Esophagus muscularis mucosa (tissue), 4 donors: ENCODE data around the gene MIB1. TPM values are rescaled to one million over a fixed set of nuclear protein-coding genes. Genes with fewer than 3 reads are reported as not detected.

Experiments
- DNase-seq: peaks from one replicate; pipeline ENCODE4 v3.0.0-alpha.2; 2017; ENCODE audit errors: extremely low spot score
- H3K27ac ChIP-seq, 4 donors: fragments of 200-600 bp; sonication (generic); replicated peaks in 1 of 4; 1 replicate in 3 of 4; 2 replicates in 1 of 4; pipeline ENCODE4 v1.5.1; 2016 to 2019; ENCODE audit warnings: mild to moderate bottlenecking in 1 of 4
- H3K27me3 ChIP-seq, 4 donors: fragments of 200-600 bp; sonication (generic); one replicate each; pipeline versions ENCODE4 v1.5.1 to v1.6.0; 2016 to 2019
- H3K36me3 ChIP-seq, 4 donors: fragments of 200-600 bp; sonication (generic); one replicate each; pipeline ENCODE4 v1.5.1; 2016 to 2019
- H3K4me1 ChIP-seq, 4 donors: fragments of 200-600 bp; sonication (generic); one replicate each; pipeline ENCODE4 v1.5.1; 2016 to 2019
- H3K4me3 ChIP-seq, 4 donors: fragments of 200-600 bp; sonication (generic); 1 replicate in 2 of 4; 2 replicates in 2 of 4; pipeline ENCODE4 v1.5.1; 2016 to 2019; ENCODE audit warnings: mild to moderate bottlenecking in 4 of 4, moderate library complexity in 1 of 4
- H3K9me3 ChIP-seq, 4 donors: fragments of 200-600 bp; sonication (generic); 1 replicate in 3 of 4; 2 replicates in 1 of 4; pipeline ENCODE4 v1.5.1; 2016 to 2019
- EP300 ChIP-seq: sonication (generic); formaldehyde crosslinking; IDR thresholded peaks from one replicate; pipeline ENCODE4 v1.6.1; 2017; ENCODE audit warnings: antibody characterized with exemption
- POLR2A ChIP-seq: fragments of 450-650 bp; IDR thresholded peaks from one replicate; pipeline ENCODE4 v1.6.1; 2017; ENCODE audit warnings: antibody characterized with exemption, moderate library complexity, mild to moderate bottlenecking, low read depth
- POLR2AphosphoS5 ChIP-seq, 2 donors: sonication (generic); formaldehyde crosslinking; IDR thresholded peaks; one replicate each; pipeline ENCODE4 v1.6.1; 2017; ENCODE audit warnings: antibody characterized with exemption in 2 of 2
- WGBS: methylation state at CpG from one replicate; pipeline ENCODE4 v1.1.5; 2018; 5-methylcytosine and 5-hydroxymethylcytosine counted together
- intact Hi-C: fragments of 100-400 bp; cut with DNase I; formaldehyde crosslinking; loops from one replicate; pipeline ENCODE4 v1.15.1; 2023
- total RNA-seq, 4 donors: library from RNA; depleted of rRNA; stranded (reverse); fragments of >200 nt; gene quantifications; one replicate each; pipeline versions ENCODE4 v1.1.0 to v1.2.1, GENCODE V29; 2016
- TF ChIP-seq, protein P1 (sequence below), 3 experiments: fragments of 200-600 bp in 2 of 3; fragments of 450-650 bp in 1 of 3; sonication (generic) in 2 of 3; IDR thresholded peaks; one replicate each; pipeline ENCODE4 v1.5.1; 2017 to 2019; ENCODE audit warnings: antibody characterized with exemption in 3 of 3, mild to moderate bottlenecking in 2 of 3, moderate library complexity in 1 of 3

MIB1 gene
- total RNA-seq: 10 to 100 TPM; 36.0 to 55.3 (median 40.8) TPM

DNA sequence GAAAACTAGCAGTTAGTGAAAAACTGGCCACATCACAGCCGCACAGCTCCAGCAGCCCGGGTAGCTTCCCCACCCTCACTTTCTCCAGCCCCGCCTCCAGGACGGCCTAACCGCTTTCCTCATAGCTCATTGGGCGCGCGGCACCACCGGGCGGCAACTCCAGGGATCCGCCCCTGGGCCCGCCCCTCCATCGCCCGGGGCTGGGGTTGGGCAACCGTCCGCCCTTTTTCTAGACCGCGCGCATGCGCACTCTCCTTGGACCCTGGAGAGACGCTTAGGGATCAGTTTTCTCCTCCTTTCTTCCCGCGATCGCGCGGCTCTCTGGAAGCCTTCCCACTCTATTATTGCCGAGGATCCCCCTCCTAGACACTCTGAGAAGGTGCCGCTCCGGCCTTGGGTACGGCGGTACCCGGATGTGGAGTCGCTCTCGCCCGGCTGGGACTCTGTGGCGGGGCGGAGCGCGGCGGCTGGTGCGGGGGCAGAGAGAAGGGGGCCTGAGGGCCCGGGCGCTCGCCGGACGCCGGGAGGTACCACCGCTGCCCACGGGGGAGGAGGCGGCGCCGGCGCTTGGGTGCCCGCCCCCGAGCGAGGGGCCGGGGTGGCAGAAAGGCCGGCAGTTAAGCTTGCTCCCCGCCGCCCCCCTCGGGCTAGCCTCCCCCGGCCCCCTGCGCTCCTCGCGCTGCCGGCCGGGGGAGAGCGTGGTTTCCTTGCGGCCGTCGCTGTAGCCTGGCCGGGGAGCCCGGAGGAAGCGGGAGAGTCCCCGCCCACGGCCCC is at the start of gene MIB1:
Gene MIB1 (plus strand): TSS at position 255 of the 774 bp plus-strand sequence. CDS start 792 bp downstream, outside the sequence.
- Histone ChIP-seq H3K36me3 (no peaks in the 10 kb centered on the region), H3K9me3 (no peaks in the 10 kb centered on the region), H3K4me3 (peak within 1 kb of the TSS; percentile 72 to 100 (median 98)), H3K4me1 (peaks cover 12 to 44% (median 30%) of the 10 kb centered on the region in 4 donors), H3K27ac (peak within 1 kb of the TSS; percentile 96 to 99 (median 98)), H3K27me3 (no peaks in the 10 kb centered on the region)
- WGBS: 0% methylated on average over 41 of the region's 76 CpGs
- peak; percentile 100 for DNase-seq
- intact Hi-C loops: loop anchor here (2.0 to 10.0 kb wide), 3 partner anchors 36 to 138 kb away; partner anchors contain the start of genes ABHD3 and ESCO1
- TF ChIP-seq POLR2AphosphoS5 (IDR thresholded peaks at IDR 0.05) (peak; percentile 91 to 92), POLR2A (peak; percentile 35), EP300 (no peak)

DNA sequence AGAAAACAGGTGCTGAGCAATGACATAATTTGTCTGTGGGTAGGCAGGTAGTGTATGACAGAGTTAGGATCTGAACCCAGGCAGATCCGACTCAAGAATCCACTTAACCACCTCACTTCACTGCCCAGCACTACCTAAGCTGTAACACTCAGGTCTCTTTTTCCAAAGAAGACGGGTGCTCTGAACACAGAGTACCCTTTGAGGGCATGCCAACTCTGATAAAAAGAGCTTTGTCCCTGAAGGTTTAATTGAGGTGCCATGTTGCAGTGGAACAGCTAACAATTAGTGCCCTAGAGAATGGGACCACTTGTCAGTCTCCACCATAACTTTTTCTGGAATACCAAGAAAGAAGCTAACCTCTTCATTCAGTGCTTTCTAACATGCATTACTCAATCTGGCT is 47.3 kb upstream of the MIB1 start:
- H3K9me3 ChIP-seq: peaks cover 0 to 9% (median 6%) of the 10 kb centered on the region in 4 donors
- H3K27me3 ChIP-seq: no peaks in the 10 kb centered on the region
- DNase-seq: no peak
- no peaks in the 10 kb centered on the region for H3K4me1 ChIP-seq
- no peak overlapping the region for H3K4me3 ChIP-seq
- intact Hi-C loops: no loop called here
- TF ChIP-seq, protein P1, sequence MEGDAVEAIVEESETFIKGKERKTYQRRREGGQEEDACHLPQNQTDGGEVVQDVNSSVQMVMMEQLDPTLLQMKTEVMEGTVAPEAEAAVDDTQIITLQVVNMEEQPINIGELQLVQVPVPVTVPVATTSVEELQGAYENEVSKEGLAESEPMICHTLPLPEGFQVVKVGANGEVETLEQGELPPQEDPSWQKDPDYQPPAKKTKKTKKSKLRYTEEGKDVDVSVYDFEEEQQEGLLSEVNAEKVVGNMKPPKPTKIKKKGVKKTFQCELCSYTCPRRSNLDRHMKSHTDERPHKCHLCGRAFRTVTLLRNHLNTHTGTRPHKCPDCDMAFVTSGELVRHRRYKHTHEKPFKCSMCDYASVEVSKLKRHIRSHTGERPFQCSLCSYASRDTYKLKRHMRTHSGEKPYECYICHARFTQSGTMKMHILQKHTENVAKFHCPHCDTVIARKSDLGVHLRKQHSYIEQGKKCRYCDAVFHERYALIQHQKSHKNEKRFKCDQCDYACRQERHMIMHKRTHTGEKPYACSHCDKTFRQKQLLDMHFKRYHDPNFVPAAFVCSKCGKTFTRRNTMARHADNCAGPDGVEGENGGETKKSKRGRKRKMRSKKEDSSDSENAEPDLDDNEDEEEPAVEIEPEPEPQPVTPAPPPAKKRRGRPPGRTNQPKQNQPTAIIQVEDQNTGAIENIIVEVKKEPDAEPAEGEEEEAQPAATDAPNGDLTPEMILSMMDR (IDR thresholded peaks at IDR 0.05): no peak
- no peak for TF ChIP-seq EP300
- no peak for TF ChIP-seq POLR2A
- no peak for TF ChIP-seq POLR2AphosphoS5 (IDR thresholded peaks at IDR 0.05)
- peaks cover 0 to 19% (median 3%) of the 10 kb centered on the region in 4 donors for H3K36me3 ChIP-seq
- H3K27ac ChIP-seq: no peak overlapping the region
- WGBS: 87% methylated on average over 2 of the region's 2 CpGs

DNA sequence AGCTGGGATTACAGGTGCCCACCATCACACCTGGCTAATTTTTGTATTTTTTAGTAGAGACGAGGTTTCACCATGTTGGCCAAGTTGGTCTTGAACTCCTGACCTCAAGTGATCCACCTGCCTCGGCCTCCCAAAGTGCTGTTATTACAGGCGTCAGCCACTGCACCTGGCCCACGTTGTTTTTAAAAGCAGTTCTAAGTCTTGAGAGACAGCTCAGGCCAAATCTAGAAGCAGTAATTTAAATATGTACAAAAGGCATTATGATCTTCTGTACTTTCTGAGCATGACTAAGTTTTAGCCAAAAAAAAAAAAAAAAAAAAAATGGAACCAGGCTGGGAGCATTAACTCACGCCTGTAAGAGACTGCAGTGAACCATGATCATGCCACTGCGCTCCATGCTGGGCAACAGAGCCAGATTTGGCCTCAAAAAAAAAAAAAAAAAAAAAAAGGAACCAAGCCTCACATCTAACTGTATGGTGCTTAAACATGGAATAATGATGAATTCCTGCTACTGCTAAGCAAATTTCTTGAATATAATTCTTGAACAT is 40.0 kb upstream of the MIB1 start:
- peaks cover 16 to 20% (median 18%) of the 10 kb centered on the region in 4 donors for H3K4me1 ChIP-seq
- no peaks in the 10 kb centered on the region for H3K9me3 ChIP-seq
- 78% methylated on average over 6 of the region's 6 CpGs for WGBS
- TF ChIP-seq POLR2AphosphoS5 (IDR thresholded peaks at IDR 0.05) (no peak), EP300 (no peak), POLR2A (no peak)
- TF ChIP-seq, protein P1 (IDR thresholded peaks at IDR 0.05): no peak
- no peak overlapping the region for H3K4me3 ChIP-seq
- peaks cover 0 to 24% (median 4%) of the 10 kb centered on the region in 4 donors for H3K36me3 ChIP-seq
- H3K27me3 ChIP-seq: no peaks in the 10 kb centered on the region
- no peak overlapping the region for H3K27ac ChIP-seq
- no peak for DNase-seq
- intact Hi-C loops: loop anchor here (10.0 kb wide), 1 partner anchor 134 kb away; no protein-coding TSS in a partner anchor

DNA sequence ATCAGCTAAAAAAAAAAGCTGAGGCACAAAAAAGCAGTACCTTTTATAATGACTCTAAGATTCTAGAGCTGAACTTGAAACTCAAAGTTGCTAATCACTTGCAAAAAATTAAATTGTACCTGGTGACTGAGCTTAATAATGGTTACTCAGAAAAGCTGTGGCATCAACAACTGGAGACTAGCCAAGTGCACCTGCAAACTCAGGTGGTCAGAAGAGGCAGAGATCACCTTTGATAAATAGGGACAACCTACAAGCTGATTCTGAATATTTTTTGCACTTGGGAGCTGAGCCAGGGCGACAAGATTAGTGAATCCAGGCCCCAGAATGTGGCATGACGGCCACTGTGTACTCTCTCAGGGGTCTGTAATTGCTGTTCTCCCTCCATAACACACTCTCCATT is 39.0 kb upstream of the MIB1 start:
- 86% methylated on average over 2 of the region's 2 CpGs for WGBS
- TF ChIP-seq EP300 (no peak), POLR2AphosphoS5 (IDR thresholded peaks at IDR 0.05) (no peak), POLR2A (no peak)
- TF ChIP-seq, protein P1 (IDR thresholded peaks at IDR 0.05): no peak
- H3K36me3 ChIP-seq: peaks cover 0 to 27% (median 4%) of the 10 kb centered on the region in 4 donors

DNA sequence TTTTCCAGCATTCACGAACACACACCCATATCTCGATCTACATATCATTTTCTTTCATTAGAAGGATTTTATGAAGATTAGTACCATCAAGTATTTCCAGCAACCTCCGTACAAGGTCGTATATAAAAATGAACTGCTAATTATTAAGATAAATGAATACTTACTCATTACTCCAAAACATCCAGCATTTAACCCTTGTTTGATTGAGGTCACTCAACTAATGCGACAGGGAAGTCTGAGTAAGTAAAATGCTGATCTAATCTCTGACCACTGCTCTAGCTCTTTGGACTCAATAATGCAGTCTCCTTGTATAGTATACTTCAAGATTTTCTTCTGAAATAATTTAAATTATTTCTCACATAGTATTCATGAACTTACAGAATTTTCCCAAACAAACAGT is 38.0 kb upstream of the MIB1 start:
- WGBS: 86% methylated on average over 5 of the region's 5 CpGs
- intact Hi-C loops: loop anchor here (10.0 kb wide), 1 partner anchor 132 kb away; no protein-coding TSS in a partner anchor
- Histone ChIP-seq H3K36me3 (peaks cover 0 to 27% (median 4%) of the 10 kb centered on the region in 4 donors), H3K4me3 (no peak overlapping the region), H3K9me3 (no peaks in the 10 kb centered on the region), H3K27me3 (no peaks in the 10 kb centered on the region), H3K27ac (no peak overlapping the region), H3K4me1 (peaks cover 16 to 23% (median 20%) of the 10 kb centered on the region in 4 donors)
- TF ChIP-seq, protein P1 (IDR thresholded peaks at IDR 0.05): no peak
- TF ChIP-seq POLR2AphosphoS5 (IDR thresholded peaks at IDR 0.05) (no peak), EP300 (no peak), POLR2A (no peak)
- no peak for DNase-seq

More for the DNA sequence above, 39.0 kb upstream of the MIB1 start:
- Histone ChIP-seq H3K9me3 (no peaks in the 10 kb centered on the region), H3K27ac (no peak overlapping the region), H3K27me3 (no peaks in the 10 kb centered on the region), H3K4me3 (no peak overlapping the region), H3K4me1 (peaks cover 16 to 23% (median 20%) of the 10 kb centered on the region in 4 donors)
- intact Hi-C loops: loop anchor here (10.0 kb wide), 1 partner anchor 133 kb away; no protein-coding TSS in a partner anchor
- DNase-seq: no peak
